NCI-H146 treated with DMSO at 0.1 percent for 48 hours (cell line): ENCODE data around the gene GRIK4.

Experiments
- DNase-seq: peaks from one replicate; lab custom pipeline; 2025; ENCODE audit not compliant: unreplicated experiment; lab: John Stamatoyannopoulos, UW

GRIK4 gene

GRCh38 chr11:120659076-120659475 is 147.5 kb downstream of the GRIK4 start:
- no peak for DNase-seq

GRCh38 chr11:120660024-120660565 is 148.5 kb downstream of the GRIK4 start:
- DNase-seq, result no peak

GRCh38 chr11:120662071-120662676 is 150.6 kb downstream of the GRIK4 start:
- no peak for DNase-seq

- no peak for DNase-seq
Measured at GRCh38 chr11:120663142-120663541, 151.6 kb downstream of the GRIK4 start.

- no peak for DNase-seq
Measured at GRCh38 chr11:120666121-120666639, 154.6 kb downstream of the GRIK4 start.

GRCh38 chr11:120667281-120667680 is 155.7 kb downstream of the GRIK4 start:
- DNase-seq, result no peak

- DNase-seq, result no peak
Measured at GRCh38 chr11:120667934-120668333, 156.4 kb downstream of the GRIK4 start.

- DNase-seq, result no peak
Measured at GRCh38 chr11:120668537-120668936, 157.0 kb downstream of the GRIK4 start.

- no peak for DNase-seq
Measured at GRCh38 chr11:120674542-120674941, 163.0 kb downstream of the GRIK4 start.

- DNase-seq, result no peak
Measured at GRCh38 chr11:120675171-120675570, 163.6 kb downstream of the GRIK4 start.

GRCh38 chr11:120676991-120677390 is 165.4 kb downstream of the GRIK4 start:
- no peak for DNase-seq

- no peak for DNase-seq
Measured at GRCh38 chr11:120680322-120680721, 168.8 kb downstream of the GRIK4 start.

- no peak for DNase-seq
Measured at GRCh38 chr11:120681434-120682331, 170.1 kb downstream of the GRIK4 start.

GRCh38 chr11:120682332-120682649 is 170.7 kb downstream of the GRIK4 start:
- no peak for DNase-seq

GRCh38 chr11:120682866-120683265 is 171.3 kb downstream of the GRIK4 start:
- DNase-seq, result no peak

- DNase-seq, result no peak
Measured at GRCh38 chr11:120686516-120686915, 175.0 kb downstream of the GRIK4 start.

- DNase-seq, result no peak
Measured at GRCh38 chr11:120688163-120688562, 176.6 kb downstream of the GRIK4 start.

GRCh38 chr11:120689596-120690275 is 178.2 kb downstream of the GRIK4 start:
- DNase-seq, result no peak

- no peak for DNase-seq
Measured at GRCh38 chr11:120690406-120690805, 178.9 kb downstream of the GRIK4 start.

- DNase-seq, result no peak
Measured at GRCh38 chr11:120694726-120695125, 183.2 kb downstream of the GRIK4 start.

GRCh38 chr11:120695426-120695825 is 183.9 kb downstream of the GRIK4 start:
- DNase-seq, result no peak
